Fibroblast of lung (primary cell): ENCODE results near the gene NTSR1. TPM values are rescaled to one million over a fixed set of nuclear protein-coding genes. Genes with fewer than 3 reads are reported as not detected.

Source experiments
- DNase-seq, 2 donors: peaks; one replicate each; pipeline versions ENCODE4 v3.0.0 to v3.0.0-alpha.2; 2010; ENCODE audit warnings: low read depth in 2 of 2
- H2AFZ ChIP-seq: 2 replicates; pipeline ENCODE4 v1.5.1; 2012; ENCODE audit warnings: low read length, control low read depth, inconsistent platforms
- H3K27ac ChIP-seq: 2 replicates; pipeline ENCODE4 v1.5.1; 2011; ENCODE audit warnings: low read length, control low read depth; ENCODE audit not compliant: insufficient read depth
- H3K27me3 ChIP-seq: 2 replicates; pipeline ENCODE4 v1.5.1; 2011; ENCODE audit warnings: mild to moderate bottlenecking, low read length; ENCODE audit not compliant: control insufficient read depth, insufficient read depth
- H3K36me3 ChIP-seq: 2 replicates; pipeline ENCODE4 v1.5.1; 2011; ENCODE audit warnings: low read length; ENCODE audit not compliant: control insufficient read depth, insufficient read depth
- H3K4me1 ChIP-seq: 2 replicates; pipeline ENCODE4 v1.5.1; 2011; ENCODE audit warnings: low read length; ENCODE audit not compliant: control insufficient read depth, insufficient read depth; ENCODE audit errors: extremely low read depth
- H3K4me2 ChIP-seq: 2 replicates; pipeline ENCODE4 v1.5.1; 2011; ENCODE audit warnings: low read length, control low read depth; ENCODE audit not compliant: insufficient read depth; ENCODE audit errors: extremely low read depth
- H3K4me3 ChIP-seq, 4 experiments: fragments of 200-600 bp in 1 of 4; sonication (generic) in 1 of 4; replicated peaks in 1 of 4; 2 replicates each; pipeline ENCODE4 v1.5.1; 2011 to 2016; ENCODE audit warnings: low read length in 4 of 4, low read depth in 3 of 4, mild to moderate bottlenecking in 3 of 4, control low read depth in 2 of 4, inconsistent platforms in 1 of 4, mixed read lengths in 1 of 4; ENCODE audit not compliant: insufficient read depth in 1 of 4; ENCODE audit errors: control extremely low read depth in 1 of 4
- H3K79me2 ChIP-seq: 2 replicates; pipeline ENCODE4 v1.5.1; 2012; ENCODE audit warnings: mild to moderate bottlenecking, low read length, inconsistent platforms; ENCODE audit not compliant: control insufficient read depth, insufficient read depth
- H3K9ac ChIP-seq: 2 replicates; pipeline ENCODE4 v1.5.1; 2011; ENCODE audit warnings: mild to moderate bottlenecking, low read length, control low read depth; ENCODE audit not compliant: insufficient read depth
- H3K9me3 ChIP-seq: 2 replicates; pipeline ENCODE4 v1.5.1; 2012; ENCODE audit warnings: low read depth, low read length; ENCODE audit not compliant: control insufficient read depth, insufficient read depth
- H4K20me1 ChIP-seq: 2 replicates; pipeline ENCODE4 v1.5.1; 2011; ENCODE audit warnings: low read length; ENCODE audit not compliant: control insufficient read depth, insufficient read depth; ENCODE audit errors: extremely low read depth
- EZH2 ChIP-seq: IDR thresholded peaks from 2 replicates; pipeline ENCODE4 v1.5.1; 2012; ENCODE audit warnings: low read length, control low read depth, mild to moderate bottlenecking; ENCODE audit errors: missing control alignments
- polyA plus RNA-seq, 2 donors: library from polyadenylated mRNA; depleted of rRNA in 1 of 2; stranded (reverse) in 1 of 2; unstranded in 1 of 2; fragments of >200 nt; gene quantifications; 2 replicates each; pipeline ENCODE4 v1.2.1, GENCODE V29; 2011 to 2012; ENCODE audit warnings: missing spikeins in 1 of 2
- total RNA-seq: library from RNA; depleted of rRNA; stranded (reverse); fragments of >200 nt; gene quantifications from 2 replicates; pipeline ENCODE4 v1.2.1, GENCODE V29; 2014
- TF ChIP-seq, protein P1 (sequence below), 2 donors: IDR thresholded peaks in 1 of 2; conservative IDR thresholded peaks in 1 of 2; 1 replicate in 1 of 2; 2 replicates in 1 of 2; pipeline ENCODE4 v1.5.1; 2011 to 2012; ENCODE audit warnings: low read length in 2 of 2, control low read depth in 1 of 2, inconsistent platforms in 1 of 2, low read depth in 1 of 2, mild to moderate bottlenecking in 1 of 2

The NTSR1 gene
- total and polyA plus RNA-seq, 2 donors (not counting 1 experiment from before 2014, with no cell fraction given), result 0.05 to 0.33 TPM

GRCh38 chr20:62802026-62802712, 93.5 kb downstream of the NTSR1 start:
- no peaks in the 10 kb centered on the region for H3K27me3 ChIP-seq
- no peak overlapping the region for H2AFZ ChIP-seq
- peaks cover 23% of the 10 kb centered on the region for H3K36me3 ChIP-seq
- no peaks in the 10 kb centered on the region for H3K9me3 ChIP-seq
- DNase-seq, result no peak
- H3K79me2 ChIP-seq, result peaks cover 24% of the 10 kb centered on the region
- no peak overlapping the region for H3K27ac ChIP-seq
- H3K9ac ChIP-seq, result no peak overlapping the region
- H4K20me1 ChIP-seq, result no peaks in the 10 kb centered on the region
- no peak for TF ChIP-seq EZH2
- TF ChIP-seq, protein P1, sequence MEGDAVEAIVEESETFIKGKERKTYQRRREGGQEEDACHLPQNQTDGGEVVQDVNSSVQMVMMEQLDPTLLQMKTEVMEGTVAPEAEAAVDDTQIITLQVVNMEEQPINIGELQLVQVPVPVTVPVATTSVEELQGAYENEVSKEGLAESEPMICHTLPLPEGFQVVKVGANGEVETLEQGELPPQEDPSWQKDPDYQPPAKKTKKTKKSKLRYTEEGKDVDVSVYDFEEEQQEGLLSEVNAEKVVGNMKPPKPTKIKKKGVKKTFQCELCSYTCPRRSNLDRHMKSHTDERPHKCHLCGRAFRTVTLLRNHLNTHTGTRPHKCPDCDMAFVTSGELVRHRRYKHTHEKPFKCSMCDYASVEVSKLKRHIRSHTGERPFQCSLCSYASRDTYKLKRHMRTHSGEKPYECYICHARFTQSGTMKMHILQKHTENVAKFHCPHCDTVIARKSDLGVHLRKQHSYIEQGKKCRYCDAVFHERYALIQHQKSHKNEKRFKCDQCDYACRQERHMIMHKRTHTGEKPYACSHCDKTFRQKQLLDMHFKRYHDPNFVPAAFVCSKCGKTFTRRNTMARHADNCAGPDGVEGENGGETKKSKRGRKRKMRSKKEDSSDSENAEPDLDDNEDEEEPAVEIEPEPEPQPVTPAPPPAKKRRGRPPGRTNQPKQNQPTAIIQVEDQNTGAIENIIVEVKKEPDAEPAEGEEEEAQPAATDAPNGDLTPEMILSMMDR (conservative IDR thresholded peaks at IDR 0.05 in 1 of 2, IDR thresholded peaks at IDR 0.05 in 1 of 2; ENCODE audit: low read depth in 1 of 2, low read length in 2 of 2), result no peak
- H3K4me3 ChIP-seq, result no peak overlapping the region
- H3K4me1 ChIP-seq, result no peaks in the 10 kb centered on the region
- H3K4me2 ChIP-seq, result no peak overlapping the region

- Histone ChIP-seq H3K36me3 (peaks cover 26% of the 10 kb centered on the region), H3K4me2 (peak overlapping the region; percentile 66), H4K20me1 (no peaks in the 10 kb centered on the region), H3K9ac (no peak overlapping the region), H3K79me2 (peaks cover 26% of the 10 kb centered on the region), H3K27me3 (no peaks in the 10 kb centered on the region), H3K27ac (no peak overlapping the region), H3K4me3 (peak overlapping the region in 3 of 4 experiments; percentile 30 to 81 (median 32)), H3K9me3 (no peaks in the 10 kb centered on the region), H2AFZ (peak overlapping the region; percentile 26), H3K4me1 (no peaks in the 10 kb centered on the region)
- DNase-seq, result no peak
- TF ChIP-seq, protein P1 (conservative IDR thresholded peaks at IDR 0.05 in 1 of 2, IDR thresholded peaks at IDR 0.05 in 1 of 2; ENCODE audit: low read depth in 1 of 2, low read length in 2 of 2), result no peak
- no peak for TF ChIP-seq EZH2
These were observed 95.5 kb downstream of the NTSR1 start for GRCh38 chr20:62804021-62804626.

- Histone ChIP-seq H3K4me2 (peak within 1 kb of the TSS; percentile 88), H2AFZ (peak within 1 kb of the TSS; percentile 77), H3K27ac (peak within 1 kb of the TSS; percentile 77), H3K4me1 (no peaks in the 10 kb centered on the region), H3K4me3 (peak within 1 kb of the TSS; percentile 66 to 86 (median 80)), H3K27me3 (no peaks in the 10 kb centered on the region), H4K20me1 (no peaks in the 10 kb centered on the region), H3K9me3 (no peaks in the 10 kb centered on the region), H3K9ac (peak within 1 kb of the TSS; percentile 80), H3K36me3 (peaks cover 27% of the 10 kb centered on the region), H3K79me2 (peaks cover 26% of the 10 kb centered on the region)
- TF ChIP-seq, protein P1 (conservative IDR thresholded peaks at IDR 0.05 in 1 of 2, IDR thresholded peaks at IDR 0.05 in 1 of 2; ENCODE audit: low read depth in 1 of 2, low read length in 2 of 2), result no peak
- no peak for TF ChIP-seq EZH2
- DNase-seq, result peak; percentile 50 to 51
These were observed 96.1 kb downstream of the NTSR1 start, which contains the start of gene OGFR for GRCh38 chr20:62804627-62805154. Gene OGFR (plus strand): TSS chr20:62804835. CDS start chr20:62804860, 25 bp downstream.
